ENCODE data around the gene RELN.
A peak's percentile ranks its signal among the peaks of the same experiment; 100 is the strongest.

GRCh38 chr7:103851357-103851756 is 138.1 kb downstream of the RELN start:
- TF ChIP-seq TAF1 (IDR thresholded peaks at IDR 0.05; ENCODE audit: borderline replicate concordance, insufficient read depth, low read length): no peak
- TF ChIP-seq POLR2AphosphoS5 (IDR thresholded peaks at IDR 0.05; ENCODE audit: low read depth, low read length): no peak
- no peak for TF ChIP-seq SIN3A (IDR thresholded peaks at IDR 0.05; ENCODE audit: borderline replicate concordance, insufficient read depth, low read length)
- peak; percentile 87 to 94 for TF ChIP-seq REST (IDR thresholded peaks at IDR 0.05; ENCODE audit: insufficient read depth in 1 of 2, low read depth in 2 of 2, low read length in 2 of 2)
- no peak for TF ChIP-seq FOXP2 (optimal IDR thresholded peaks at IDR 0.05; ENCODE audit: borderline replicate concordance, extremely low read depth, extremely low read length, insufficient read depth)

All from PFSK-1 (cell line).